WTC11 (cell line): ENCODE measurements around the gene PLAC8. TPM values are rescaled to one million over a fixed set of nuclear protein-coding genes. Genes with fewer than 3 reads are reported as not detected.

ENCODE experiments used
- AFF4 ChIP-seq: sonication (generic); formaldehyde crosslinking; IDR thresholded peaks from 2 replicates; pipeline ENCODE4 v1.8.1; 2023; ENCODE audit warnings: mild to moderate bottlenecking, missing genetic modification reagents, borderline replicate concordance
- CDX4 ChIP-seq: fragments of 250-450 bp; sonication (Bioruptor Pico); IDR thresholded peaks from 2 replicates; pipeline ENCODE4 v1.9.0; 2021; ENCODE audit warnings: moderate library complexity, mild to moderate bottlenecking, inconsistent platforms, borderline replicate concordance
- CTCF ChIP-seq: fragments of 200-600 bp; IDR thresholded peaks from 2 replicates; pipeline ENCODE4 v1.8.0; 2022; ENCODE audit warnings: antibody characterized with exemption
- ELF4 ChIP-seq: sonication (generic); formaldehyde crosslinking; IDR thresholded peaks from 2 replicates; pipeline ENCODE4 v1.8.1; 2022; ENCODE audit warnings: low read depth, mild to moderate bottlenecking, moderate library complexity, missing genetic modification reagents
- ESRRA ChIP-seq: sonication (generic); formaldehyde crosslinking; IDR thresholded peaks from 2 replicates; pipeline ENCODE4 v1.8.1; 2022; ENCODE audit warnings: mild to moderate bottlenecking, missing genetic modification reagents, borderline replicate concordance
- FOXP1 ChIP-seq: sonication (generic); formaldehyde crosslinking; IDR thresholded peaks from 2 replicates; pipeline ENCODE4 v1.8.0; 2022; ENCODE audit warnings: missing genetic modification reagents, mild to moderate bottlenecking, moderate library complexity, borderline replicate concordance
- HMGXB4 ChIP-seq: sonication (generic); formaldehyde crosslinking; IDR thresholded peaks from 2 replicates; pipeline ENCODE4 v1.8.1; 2023; ENCODE audit warnings: mild to moderate bottlenecking, moderate library complexity, missing genetic modification reagents
- IRF2 ChIP-seq: sonication (generic); formaldehyde crosslinking; IDR thresholded peaks from 2 replicates; pipeline ENCODE4 v1.8.0; 2022; ENCODE audit warnings: low read depth, missing genetic modification reagents, borderline replicate concordance
- MAX ChIP-seq: sonication (generic); formaldehyde crosslinking; IDR thresholded peaks from 2 replicates; pipeline ENCODE4 v1.8.0; 2022; ENCODE audit warnings: mild to moderate bottlenecking, missing genetic modification reagents
- NFE2L1 ChIP-seq: sonication (generic); formaldehyde crosslinking; IDR thresholded peaks from 2 replicates; pipeline ENCODE4 v1.8.1; 2023; ENCODE audit warnings: missing genetic modification reagents
- NR3C1 ChIP-seq: sonication (generic); formaldehyde crosslinking; conservative IDR thresholded peaks from 2 replicates; pipeline ENCODE4 v1.8.1; 2023; ENCODE audit warnings: low read depth, mild to moderate bottlenecking, missing genetic modification reagents
- OVOL2 ChIP-seq: fragments of 250-450 bp; sonication (Bioruptor Pico); IDR thresholded peaks from 2 replicates; pipeline ENCODE4 v1.9.0; 2021; ENCODE audit warnings: mild to moderate bottlenecking, borderline replicate concordance
- PRDM15 ChIP-seq: sonication (generic); formaldehyde crosslinking; IDR thresholded peaks from 2 replicates; pipeline ENCODE4 v1.8.0; 2022; ENCODE audit warnings: missing genetic modification reagents
- PRRX2 ChIP-seq: fragments of 250-450 bp; sonication (Bioruptor Pico); IDR thresholded peaks from 2 replicates; pipeline ENCODE4 v1.8.0; 2021; ENCODE audit warnings: mild to moderate bottlenecking
- TEAD1 ChIP-seq: sonication (generic); formaldehyde crosslinking; IDR thresholded peaks from 2 replicates; pipeline ENCODE4 v1.8.0; 2022; ENCODE audit warnings: mild to moderate bottlenecking, missing genetic modification reagents
- USF2 ChIP-seq: sonication (generic); formaldehyde crosslinking; IDR thresholded peaks from 2 replicates; pipeline ENCODE4 v1.8.1; 2023; ENCODE audit warnings: mild to moderate bottlenecking, missing genetic modification reagents, moderate library complexity
- ZNF121 ChIP-seq: sonication (generic); formaldehyde crosslinking; IDR thresholded peaks from 2 replicates; pipeline ENCODE4 v1.8.0; 2023; ENCODE audit warnings: missing genetic modification reagents
- ZNF138 ChIP-seq: sonication (generic); formaldehyde crosslinking; conservative IDR thresholded peaks from 2 replicates; pipeline ENCODE4 v1.8.1; 2022; ENCODE audit warnings: mild to moderate bottlenecking, moderate library complexity, missing genetic modification reagents
- ZNF219 ChIP-seq: sonication (generic); formaldehyde crosslinking; IDR thresholded peaks from 2 replicates; pipeline ENCODE4 v1.8.0; 2023; ENCODE audit warnings: missing genetic modification reagents, mild to moderate bottlenecking, borderline replicate concordance
- ZNF232 ChIP-seq: sonication (generic); formaldehyde crosslinking; IDR thresholded peaks from 2 replicates; pipeline ENCODE4 v1.8.0; 2022; ENCODE audit warnings: mild to moderate bottlenecking, missing genetic modification reagents
- ZNF671 ChIP-seq: fragments of 250-450 bp; sonication (Bioruptor Pico); IDR thresholded peaks from 2 replicates; pipeline ENCODE4 v1.8.0; 2021; ENCODE audit warnings: mild to moderate bottlenecking
- total RNA-seq: library from RNA; stranded (reverse); gene quantifications from 3 replicates; pipeline ENCODE4 v1.2.3, GENCODE V29; 2021

The PLAC8 gene
- total RNA-seq, 1 experiment from 2014 or later, result 1.6 TPM

- TF ChIP-seq ELF4, result no peak
- TF ChIP-seq AFF4 (CRISPR knock-in tag), result no peak
- TF ChIP-seq TEAD1 (CRISPR knock-in tag), result peak; percentile 52; the same call in 1 of the 2 replicates
- TF ChIP-seq ZNF232 (CRISPR knock-in tag), result no peak
- TF ChIP-seq USF2 (CRISPR knock-in tag), result no peak
- TF ChIP-seq IRF2 (CRISPR knock-in tag), result no peak
- TF ChIP-seq ZNF219 (CRISPR knock-in tag), result no peak
- TF ChIP-seq CDX4 (CRISPR knock-in tag), result no peak
- peak; percentile 46; the same call in 1 of the 2 replicates for TF ChIP-seq NFE2L1 (CRISPR knock-in tag)
- no peak for TF ChIP-seq PRRX2
- peak; percentile 84 for TF ChIP-seq PRDM15 (CRISPR knock-in tag)
- peak; percentile 65; the same call in 1 of the 2 replicates for TF ChIP-seq HMGXB4 (CRISPR knock-in tag)
- TF ChIP-seq ZNF121, result no peak
- TF ChIP-seq FOXP1 (CRISPR knock-in tag), result peak; percentile 51; the same call in 1 of the 2 replicates
- TF ChIP-seq CTCF, result peak; percentile 34; the same call in 1 of the 2 replicates
- peak; percentile 76; the same call in 1 of the 2 replicates for TF ChIP-seq MAX
- no peak for TF ChIP-seq NR3C1 (CRISPR knock-in tag)
- TF ChIP-seq ZNF138 (CRISPR knock-in tag), result no peak
- TF ChIP-seq ZNF671 (CRISPR knock-in tag), result no peak
- no peak for TF ChIP-seq OVOL2
- no peak for TF ChIP-seq ESRRA (CRISPR knock-in tag)
Measured at GRCh38 chr4:83110223-83110945, 4.1 kb downstream of the PLAC8 start (continued).
